Osteoblast (primary cell): ENCODE results near the gene NTRK3. TPM values are rescaled to one million over a fixed set of nuclear protein-coding genes. Genes with fewer than 3 reads are reported as not detected.

Experiments used
- DNase-seq: peaks from one replicate; pipeline ENCODE4 v3.0.0; 2011; ENCODE audit warnings: low spot score, mixed read lengths; ENCODE audit not compliant: insufficient read length; ENCODE audit errors: missing footprints
- H2AFZ ChIP-seq: 2 replicates; pipeline ENCODE4 v1.6.0; 2011; ENCODE audit warnings: mild to moderate bottlenecking, low read length
- H3K27ac ChIP-seq: 2 replicates; pipeline ENCODE4 v1.5.1; 2011; ENCODE audit warnings: mild to moderate bottlenecking, low read depth, low read length, moderate library complexity
- H3K27me3 ChIP-seq: 2 replicates; pipeline ENCODE4 v1.6.0; 2012; ENCODE audit warnings: mild to moderate bottlenecking, control low read depth, inconsistent platforms, low read length, moderate library complexity; ENCODE audit not compliant: insufficient read depth
- H3K36me3 ChIP-seq: 2 replicates; pipeline ENCODE4 v1.5.1; 2011; ENCODE audit warnings: mild to moderate bottlenecking, low read length, control low read depth, moderate library complexity; ENCODE audit not compliant: insufficient read depth
- H3K4me1 ChIP-seq: 2 replicates; pipeline ENCODE4 v1.5.1; 2011; ENCODE audit warnings: mild to moderate bottlenecking, low read length, control low read depth, moderate library complexity; ENCODE audit not compliant: insufficient read depth
- H3K4me2 ChIP-seq: 2 replicates; pipeline ENCODE4 v1.6.0; 2011; ENCODE audit warnings: mild to moderate bottlenecking, low read length; ENCODE audit not compliant: insufficient read depth
- H3K4me3 ChIP-seq: fragments of 200-600 bp; sonication (generic); 3 replicates; pipeline ENCODE4 v1.5.1; 2012; ENCODE audit warnings: mild to moderate bottlenecking, low read length, inconsistent platforms; ENCODE audit not compliant: insufficient read depth
- H3K79me2 ChIP-seq: 2 replicates; pipeline ENCODE4 v1.6.0; 2012; ENCODE audit warnings: mild to moderate bottlenecking, low read length, control low read depth, inconsistent platforms; ENCODE audit not compliant: insufficient read depth
- H3K9me3 ChIP-seq: 2 replicates; pipeline ENCODE4 v1.5.1; 2011; ENCODE audit warnings: low read depth, low read length, control low read depth
- H4K20me1 ChIP-seq: 2 replicates; pipeline ENCODE4 v1.6.0; 2012; ENCODE audit warnings: mild to moderate bottlenecking, low read length, control low read depth; ENCODE audit not compliant: insufficient read depth
- CTCF ChIP-seq: IDR thresholded peaks from 2 replicates; pipeline ENCODE4 v1.5.1; 2011; ENCODE audit warnings: mild to moderate bottlenecking, low read depth, low read length, moderate library complexity; ENCODE audit errors: extremely low read depth
- total RNA-seq: library from RNA; depleted of rRNA; stranded (reverse); fragments of >200 nt; gene quantifications from 2 replicates; pipeline ENCODE4 v1.2.3, GENCODE V29; 2012

The NTRK3 gene
- total RNA-seq, 1 donor: 0.72 TPM

GRCh38 chr15:88246666-88247446 lies 9.7 kb downstream of the NTRK3 start:
- peak overlapping the region; percentile 77 for H2AFZ ChIP-seq
- peak; percentile 93 for TF ChIP-seq CTCF
- H3K79me2 ChIP-seq: no peaks in the 10 kb centered on the region
- peak; percentile 95 for DNase-seq
- H3K4me3 ChIP-seq: peak overlapping the region; percentile 47
- H3K36me3 ChIP-seq: no peaks in the 10 kb centered on the region
- no peaks in the 10 kb centered on the region for H3K9me3 ChIP-seq
- no peaks in the 10 kb centered on the region for H3K27me3 ChIP-seq
- H3K27ac ChIP-seq: no peak overlapping the region
- peak overlapping the region; percentile 76 for H3K4me2 ChIP-seq
- no peaks in the 10 kb centered on the region for H3K4me1 ChIP-seq
- no peaks in the 10 kb centered on the region for H4K20me1 ChIP-seq

- DNase-seq: no peak
- H3K4me3 ChIP-seq: no peak overlapping the region
- no peaks in the 10 kb centered on the region for H3K9me3 ChIP-seq
- no peak overlapping the region for H2AFZ ChIP-seq
- H4K20me1 ChIP-seq: no peaks in the 10 kb centered on the region
- H3K27ac ChIP-seq: no peak overlapping the region
- no peak overlapping the region for H3K4me2 ChIP-seq
- H3K79me2 ChIP-seq: no peaks in the 10 kb centered on the region
- no peaks in the 10 kb centered on the region for H3K4me1 ChIP-seq
- H3K27me3 ChIP-seq: no peaks in the 10 kb centered on the region
- no peaks in the 10 kb centered on the region for H3K36me3 ChIP-seq
- no peak for TF ChIP-seq CTCF
Measured at GRCh38 chr15:88246081-88246480, 10.5 kb downstream of the NTRK3 start.

DNA sequence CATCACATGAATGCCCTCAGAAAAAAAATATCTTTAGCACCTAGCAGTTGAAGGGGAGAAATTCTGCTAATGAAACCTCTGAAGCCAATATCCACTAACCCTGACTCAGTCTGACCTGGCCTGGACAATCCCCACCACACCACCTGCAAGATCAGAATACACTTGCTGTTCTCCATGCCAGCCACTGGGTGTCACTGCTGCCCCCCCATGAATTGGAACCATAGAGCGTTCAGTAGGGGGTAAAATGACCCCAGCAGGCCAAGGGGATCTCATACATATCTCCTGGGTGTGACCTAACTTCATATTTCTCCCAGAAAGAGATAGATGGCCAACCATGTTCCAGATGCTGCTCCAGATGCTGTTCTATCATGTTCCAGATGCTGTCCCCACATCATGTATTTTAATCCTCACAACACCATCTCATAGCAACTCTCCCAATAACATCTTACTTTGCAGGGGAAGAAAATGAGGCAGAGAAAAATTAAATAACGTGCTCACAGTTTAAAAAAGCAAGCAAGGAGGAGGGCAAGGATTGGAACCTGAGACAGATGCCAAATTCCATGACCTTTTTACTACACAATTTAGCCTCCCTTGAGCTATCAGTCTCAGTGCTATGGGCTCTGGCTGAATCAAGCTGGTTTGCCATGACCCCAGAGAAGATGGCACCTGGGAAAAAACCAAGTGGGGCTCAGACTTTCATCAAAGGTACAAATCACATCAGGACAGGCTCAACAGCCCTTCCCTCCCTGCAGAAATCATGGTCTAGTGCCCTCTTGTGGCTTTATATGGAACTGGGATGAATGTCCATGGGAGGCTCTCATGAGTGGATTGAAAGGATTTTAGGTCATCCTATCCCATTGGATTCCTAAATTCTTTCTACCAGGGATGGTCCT lies 12.4 kb downstream of the NTRK3 start:
- no peak for DNase-seq
- Histone ChIP-seq H3K4me3 (no peak overlapping the region), H3K27me3 (no peaks in the 10 kb centered on the region), H3K9me3 (no peaks in the 10 kb centered on the region), H3K4me2 (no peak overlapping the region), H3K79me2 (no peaks in the 10 kb centered on the region), H3K36me3 (no peaks in the 10 kb centered on the region), H4K20me1 (no peaks in the 10 kb centered on the region), H3K4me1 (peaks cover 4% of the 10 kb centered on the region), H3K27ac (no peak overlapping the region), H2AFZ (no peak overlapping the region)
- peak; percentile 71 for TF ChIP-seq CTCF
